K562 (cell line): ENCODE measurements around the gene C1QC. TPM values are rescaled to one million over a fixed set of nuclear protein-coding genes. Genes with fewer than 3 reads are reported as not detected.

Experiments
- ATAC-seq: fragments of 200-7000 bp; cut with Tn5 transposase; 3 replicates; pipeline ENCODE4 v1.9.1; 2020; ENCODE audit warnings: moderate library complexity
- BruUV-seq: library from RNA; stranded (reverse); fragments of 400-500 nt; replicated peaks from 2 replicates; lab custom pipeline; 2021; lab: Mats Ljungman, UMichigan
- CTCF ChIA-PET: fragments of 300-600 bp; formaldehyde crosslinking; extraction: SDS; loops from one replicate; lab custom pipeline; 2021; ENCODE audit warnings: low intra/inter-chr PET ratio; lab: Yijun Ruan, JAX
- POLR2A ChIA-PET: fragments of 300-600, 350-650 bp; sonication (Branson Sonifier 250); formaldehyde crosslinking; extraction: SDS; loops from one replicate; lab custom pipeline; 2021; ENCODE audit warnings: antibody characterized with exemption, inconsistent platforms; lab: Yijun Ruan, JAX
- DNase-seq, 4 experiments: peaks; one replicate each; pipeline versions ENCODE4 v3.0.0 to v3.0.0-alpha.2; 2011 to 2018; ENCODE audit warnings: low spot score in 3 of 4, mixed read lengths in 3 of 4; ENCODE audit errors: extremely low read depth in 1 of 4
- FAIRE-seq: peaks from 2 replicates; lab custom pipeline; 2011; peaks lifted over from hg19 to GRCh38; lab: Jason Lieb, UNC
- H2AFZ ChIP-seq: 2 replicates; pipeline ENCODE4 v1.6.0; 2011; ENCODE audit warnings: low read depth, low read length, control low read depth, inconsistent platforms
- H3K27ac ChIP-seq: fragments of 200-600 bp; 3 replicates; pipeline ENCODE4 v1.8.0; 2011; ENCODE audit warnings: low read depth, mild to moderate bottlenecking, control low read depth, inconsistent platforms, low read length, moderate library complexity, mixed read lengths; ENCODE audit errors: extremely low read depth
- H3K27me3 ChIP-seq, 2 experiments: fragments of 300-600 bp in 1 of 2; 2 replicates in 1 of 2; 3 replicates in 1 of 2; pipeline versions ENCODE4 v1.6.0 to v1.8.0; 2011; ENCODE audit warnings: inconsistent platforms in 2 of 2, low read length in 2 of 2, mild to moderate bottlenecking in 1 of 2, mixed read lengths in 1 of 2, moderate library complexity in 1 of 2; ENCODE audit not compliant: control insufficient read depth in 2 of 2, insufficient read depth in 2 of 2
- H3K36me3 ChIP-seq: fragments of 300-600 bp; 3 replicates; pipeline ENCODE4 v1.8.0; 2011; ENCODE audit warnings: mild to moderate bottlenecking, low read length, inconsistent platforms; ENCODE audit not compliant: control insufficient read depth, insufficient read depth
- H3K4me1 ChIP-seq, 2 experiments: fragments of 200-600 bp in 1 of 2; replicated peaks in 1 of 2; 2 replicates in 1 of 2; 3 replicates in 1 of 2; pipeline versions ENCODE4 v1.5.1 to v1.8.0; 2011; ENCODE audit warnings: inconsistent platforms in 2 of 2, low read length in 2 of 2, mild to moderate bottlenecking in 1 of 2, mixed read lengths in 1 of 2, moderate library complexity in 1 of 2; ENCODE audit not compliant: control insufficient read depth in 2 of 2, insufficient read depth in 2 of 2
- H3K4me2 ChIP-seq: 2 replicates; pipeline ENCODE4 v1.6.1; 2011; ENCODE audit warnings: low read length, control low read depth, inconsistent platforms, mixed read lengths; ENCODE audit not compliant: insufficient read depth
- H3K4me3 ChIP-seq: fragments of 200-600 bp; sonication (generic), shearing (Covaris generic); 2 replicates; pipeline ENCODE4 v1.5.1; 2016; ENCODE audit warnings: control low read depth, inconsistent platforms
- H3K79me2 ChIP-seq: fragments of 200-600 bp; 3 replicates; pipeline ENCODE4 v1.8.0; 2011; ENCODE audit warnings: low read length, inconsistent platforms; ENCODE audit not compliant: control insufficient read depth, insufficient read depth
- H3K9ac ChIP-seq, 2 experiments: 2 replicates each; pipeline versions ENCODE4 v1.6.0 to v1.6.1; 2011; ENCODE audit warnings: low read depth in 2 of 2, low read length in 2 of 2, control low read depth in 1 of 2, inconsistent platforms in 1 of 2, mild to moderate bottlenecking in 1 of 2, mixed read lengths in 1 of 2; ENCODE audit not compliant: insufficient read depth in 1 of 2
- H3K9me1 ChIP-seq: one replicate; pipeline ENCODE4 v1.6.0; 2011; ENCODE audit warnings: inconsistent platforms, mild to moderate bottlenecking, low read length, moderate library complexity; ENCODE audit not compliant: control insufficient read depth, insufficient read depth
- H3K9me3 ChIP-seq: replicated peaks from 2 replicates; pipeline ENCODE4 v1.5.1; 2011; ENCODE audit warnings: low read depth, low read length, inconsistent platforms; ENCODE audit not compliant: control insufficient read depth, insufficient read depth
- H4K20me1 ChIP-seq: replicated peaks from 2 replicates; pipeline ENCODE4 v1.6.1; 2011; ENCODE audit warnings: low read length, inconsistent platforms, mixed read lengths; ENCODE audit not compliant: control insufficient read depth, insufficient read depth
- FOSL1 ChIP-seq: fragments of 200-800 bp; sonication (Bioruptor generic); conservative IDR thresholded peaks from 2 replicates; pipeline ENCODE4 v1.6.1; 2016; ENCODE audit warnings: missing genetic modification characterization, missing compliant biosample characterization
- FOXA3 ChIP-seq, 2 experiments: fragments of 450-650 bp in 1 of 2; sonication (generic) in 1 of 2; formaldehyde crosslinking; IDR thresholded peaks in 1 of 2; conservative IDR thresholded peaks in 1 of 2; 2 replicates each; pipeline versions ENCODE4 v1.4.0 to v1.8.0; 2020 to 2022; ENCODE audit warnings: mild to moderate bottlenecking in 2 of 2, missing genetic modification reagents in 1 of 2
- MAFK ChIP-seq: IDR thresholded peaks from 2 replicates; pipeline ENCODE4 v1.6.1; 2011; ENCODE audit warnings: low read length, improper control_type of control experiment
- MED1 ChIP-seq: sonication (generic); formaldehyde crosslinking; IDR thresholded peaks from 2 replicates; pipeline ENCODE4 v1.8.1; 2023; ENCODE audit warnings: missing genetic modification reagents, borderline replicate concordance
- MNT ChIP-seq, 2 experiments: fragments of 450-650 bp; conservative IDR thresholded peaks; 2 replicates each; pipeline ENCODE4 v1.6.1; 2017; ENCODE audit warnings: mild to moderate bottlenecking in 2 of 2, moderate library complexity in 2 of 2
- POLR2B ChIP-seq: fragments of 450-650 bp; IDR thresholded peaks from 2 replicates; pipeline ENCODE4 v1.6.1; 2018; ENCODE audit warnings: low read depth; ENCODE audit not compliant: partially characterized antibody
- SMARCA5 ChIP-seq: fragments of 450-650 bp; IDR thresholded peaks from 2 replicates; pipeline ENCODE4 v1.6.1; 2016
- XRCC3 ChIP-seq: fragments of 450-650 bp; IDR thresholded peaks from 2 replicates; pipeline ENCODE4 v1.6.1; 2017; ENCODE audit warnings: mild to moderate bottlenecking, moderate library complexity
- ZNF23 ChIP-seq: fragments of 250-450 bp; sonication (Bioruptor Pico); IDR thresholded peaks from 2 replicates; pipeline ENCODE4 v1.4.0; 2020; ENCODE audit warnings: mild to moderate bottlenecking
- ZNF316 ChIP-seq: fragments of 450-650 bp; IDR thresholded peaks from 2 replicates; pipeline ENCODE4 v1.6.1; 2016
- ZNF57 ChIP-seq: fragments of 450-650 bp; formaldehyde crosslinking; IDR thresholded peaks from 2 replicates; pipeline ENCODE4 v1.4.0; 2020; ENCODE audit warnings: mild to moderate bottlenecking, moderate library complexity
- WGBS: fragments of 100-300 bp; shearing (Covaris generic); methylation state at CpG from one replicate; pipeline ENCODE4 v1.1.6; 2016; ENCODE audit warnings: low coverage, mixed read lengths; ENCODE audit not compliant: insufficient coverage; ENCODE audit errors: missing lambda C conversion rate; 5-methylcytosine and 5-hydroxymethylcytosine counted together
- in situ Hi-C: fragments of 300-500 bp; cut with MboI; formaldehyde crosslinking; loops from 4 replicates; pipeline ENCODE4 v1.15.0; 2018; ENCODE audit warnings: inconsistent platforms, mixed read lengths
- intact Hi-C: fragments of 100-400 bp; cut with micrococcal nuclease; formaldehyde crosslinking; loops from 2 replicates; pipeline ENCODE4 v1.14.2; 2022
- polyA plus RNA-seq, 8 experiments: library from polyadenylated mRNA; depleted of rRNA in 4 of 8; stranded (reverse) in 5 of 8; unstranded in 3 of 8; fragments of >200 nt; fragmentation: Nextera tagmentation in 2 of 8; fragmentation: Illumina TruSeq in 1 of 8; extraction: Ambion mirVana in 2 of 8; extraction: Trizol in 1 of 8; gene quantifications; 2 replicates each; pipeline versions ENCODE4 v1.2.1 to v1.2.3, GENCODE V29; 2011 to 2014; ENCODE audit warnings: inconsistent platforms in 1 of 8, missing spikeins in 1 of 8
- total RNA-seq, 7 experiments: library from RNA; depleted of rRNA in 6 of 7; stranded (reverse); fragments of >200 nt in 6 of 7; fragmentation: Illumina TruSeq in 2 of 7; extraction: Trizol in 2 of 7; gene quantifications; 2 replicates each; pipeline versions ENCODE4 v1.2.1 to v1.2.3, GENCODE V29; 2011 to 2021; ENCODE audit warnings: low replicate concordance in 1 of 7

Gene C1QC
- total and polyA plus RNA-seq, 9 of the 15 experiments (the other 6 are each of a cell fraction or from before 2014, with no cell fraction given), result 0.69 TPM; not detected in 8

GRCh38 chr1:22612671-22613571, 30.5 kb upstream of the C1QC start:
- Histone ChIP-seq H3K4me2 (no peak overlapping the region), H3K27ac (no peak overlapping the region), H3K79me2 (no peaks in the 10 kb centered on the region), H3K4me3 (no peak overlapping the region), H3K36me3 (no peaks in the 10 kb centered on the region), H3K9me1 (no peaks in the 10 kb centered on the region), H3K9me3 (no peaks in the 10 kb centered on the region), H2AFZ (no peak overlapping the region), H3K9ac (no peak overlapping the region), H4K20me1 (peaks cover 21% of the 10 kb centered on the region), H3K4me1 (peaks cover 0 to under 1% of the 10 kb centered on the region in 2 experiments; a peak in 2 of 5 replicates), H3K27me3 (peaks cover 12 to 35% of the 10 kb centered on the region in 2 experiments; a peak in 4 of 5 replicates)
- DNase-seq (no peak), ATAC-seq (no peak), FAIRE-seq (no peak)
- BruUV-seq, result no TSS peak
- ChIA-PET POLR2A (interaction anchor here (0.6 to 0.7 kb wide), 3 partner anchors 16 to 48 kb away, joined by 3 read pairs; no protein-coding TSS in a partner anchor), CTCF (interaction anchor here (0.6 kb wide), 1 partner anchor 299 kb away, joined by 5 read pairs; no protein-coding TSS in a partner anchor)
- intact Hi-C loops (no loop called here), in situ Hi-C loops (no loop called here)
- TF ChIP-seq FOXA3 (CRISPR knock-in tag; conservative IDR thresholded peaks at IDR 0.05 in 1 of 2, IDR thresholded peaks at IDR 0.05 in 1 of 2) (no peak), MNT (conservative IDR thresholded peaks at IDR 0.05) (no peak), FOSL1 (tag) (0 out of 2 replicates have a peak, but pooled peaks have one; percentile 21), MAFK (no peak), XRCC3 (no peak), ZNF23 (no peak), ZNF57 (CRISPR knock-in tag) (no peak), POLR2B (no peak), MED1 (CRISPR knock-in tag) (no peak), ZNF316 (0 out of 2 replicates have a peak, but pooled peaks have one; percentile 25), SMARCA5 (no peak)
- 0% methylated on average over 11 of the region's 12 CpGs for WGBS
